ENCODE results near the gene TWF2. TPM values are rescaled to one million over a fixed set of nuclear protein-coding genes. Genes with fewer than 3 reads are reported as not detected.

Gene TWF2
- total RNA-seq, 4 donors from 2014 or later, result 33.2 to 46.2 (median 42.6) TPM

DNA sequence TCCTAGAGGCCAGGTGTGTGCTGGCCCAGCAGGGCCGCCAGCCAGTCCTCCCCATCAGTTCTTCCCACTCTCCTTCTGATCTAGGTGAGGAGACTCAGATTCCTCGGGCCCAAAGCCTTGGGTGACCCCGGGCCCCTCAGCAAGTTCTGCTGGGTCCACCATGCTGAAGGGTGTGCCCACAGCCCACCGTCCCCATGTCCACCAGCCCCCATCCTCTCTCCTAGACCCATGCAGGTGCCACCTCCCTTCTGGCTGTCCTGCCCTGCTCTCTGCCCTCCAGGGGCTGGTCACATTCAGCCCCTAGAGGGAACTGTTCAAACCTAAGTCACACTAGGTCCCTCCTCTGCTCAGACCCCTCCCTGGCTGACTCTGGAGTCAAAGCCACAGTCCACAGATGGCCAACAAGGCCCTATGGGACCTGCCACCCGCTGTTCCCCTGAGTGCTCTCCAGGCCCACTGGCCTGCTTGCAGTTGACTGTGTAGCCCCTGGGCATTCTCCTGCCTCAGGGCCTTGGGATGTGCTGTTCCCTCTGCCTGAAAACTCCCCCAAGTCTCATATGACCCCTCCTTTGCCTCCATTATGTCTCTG is 12.6 kb downstream of the TWF2 start:
- no peaks in the 10 kb centered on the region for H3K4me1 ChIP-seq
- no peaks in the 10 kb centered on the region for H3K9me3 ChIP-seq
- no peak overlapping the region for H3K4me3 ChIP-seq
- TF ChIP-seq POLR2AphosphoS5 (IDR thresholded peaks at IDR 0.05) (no peak), POLR2A (IDR thresholded peaks at IDR 0.05) (no peak), EP300 (IDR thresholded peaks at IDR 0.05) (no peak)
- TF ChIP-seq, protein P1, sequence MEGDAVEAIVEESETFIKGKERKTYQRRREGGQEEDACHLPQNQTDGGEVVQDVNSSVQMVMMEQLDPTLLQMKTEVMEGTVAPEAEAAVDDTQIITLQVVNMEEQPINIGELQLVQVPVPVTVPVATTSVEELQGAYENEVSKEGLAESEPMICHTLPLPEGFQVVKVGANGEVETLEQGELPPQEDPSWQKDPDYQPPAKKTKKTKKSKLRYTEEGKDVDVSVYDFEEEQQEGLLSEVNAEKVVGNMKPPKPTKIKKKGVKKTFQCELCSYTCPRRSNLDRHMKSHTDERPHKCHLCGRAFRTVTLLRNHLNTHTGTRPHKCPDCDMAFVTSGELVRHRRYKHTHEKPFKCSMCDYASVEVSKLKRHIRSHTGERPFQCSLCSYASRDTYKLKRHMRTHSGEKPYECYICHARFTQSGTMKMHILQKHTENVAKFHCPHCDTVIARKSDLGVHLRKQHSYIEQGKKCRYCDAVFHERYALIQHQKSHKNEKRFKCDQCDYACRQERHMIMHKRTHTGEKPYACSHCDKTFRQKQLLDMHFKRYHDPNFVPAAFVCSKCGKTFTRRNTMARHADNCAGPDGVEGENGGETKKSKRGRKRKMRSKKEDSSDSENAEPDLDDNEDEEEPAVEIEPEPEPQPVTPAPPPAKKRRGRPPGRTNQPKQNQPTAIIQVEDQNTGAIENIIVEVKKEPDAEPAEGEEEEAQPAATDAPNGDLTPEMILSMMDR (IDR thresholded peaks at IDR 0.05), result no peak
- 75% methylated on average over 5 of the region's 5 CpGs for WGBS
- no peaks in the 10 kb centered on the region for H3K27me3 ChIP-seq
- no peak for DNase-seq (ENCODE audit: low spot score in 2 of 2)
- peaks cover 36% of the 10 kb centered on the region for H3K36me3 ChIP-seq
- no peak overlapping the region for H3K27ac ChIP-seq

- no peaks in the 10 kb centered on the region for H3K9me3 ChIP-seq
- H3K36me3 ChIP-seq, result peaks cover 30% of the 10 kb centered on the region
- no peaks in the 10 kb centered on the region for H3K27me3 ChIP-seq
- peak in 1 of 2 donors; percentile 49 for DNase-seq (ENCODE audit: low spot score in 2 of 2)
- WGBS, result 49% methylated on average over 4 of the region's 9 CpGs
- H3K4me1 ChIP-seq, result peaks cover 3% of the 10 kb centered on the region
- no peak within 1 kb of the TSS for H3K4me3 ChIP-seq
- no peak within 1 kb of the TSS for H3K27ac ChIP-seq
- TF ChIP-seq, protein P1 (IDR thresholded peaks at IDR 0.05), result no peak
- TF ChIP-seq POLR2A (IDR thresholded peaks at IDR 0.05) (no peak), EP300 (IDR thresholded peaks at IDR 0.05) (no peak), POLR2AphosphoS5 (IDR thresholded peaks at IDR 0.05) (no peak)
Observed at GRCh38 chr3:52225452-52226228, 13.3 kb downstream of the TWF2 start, which contains the start of gene TLR9. Gene TLR9, minus strand, starts transcription at chr3:52225645. Its CDS starts 116 bp downstream, at chr3:52225529.

DNA sequence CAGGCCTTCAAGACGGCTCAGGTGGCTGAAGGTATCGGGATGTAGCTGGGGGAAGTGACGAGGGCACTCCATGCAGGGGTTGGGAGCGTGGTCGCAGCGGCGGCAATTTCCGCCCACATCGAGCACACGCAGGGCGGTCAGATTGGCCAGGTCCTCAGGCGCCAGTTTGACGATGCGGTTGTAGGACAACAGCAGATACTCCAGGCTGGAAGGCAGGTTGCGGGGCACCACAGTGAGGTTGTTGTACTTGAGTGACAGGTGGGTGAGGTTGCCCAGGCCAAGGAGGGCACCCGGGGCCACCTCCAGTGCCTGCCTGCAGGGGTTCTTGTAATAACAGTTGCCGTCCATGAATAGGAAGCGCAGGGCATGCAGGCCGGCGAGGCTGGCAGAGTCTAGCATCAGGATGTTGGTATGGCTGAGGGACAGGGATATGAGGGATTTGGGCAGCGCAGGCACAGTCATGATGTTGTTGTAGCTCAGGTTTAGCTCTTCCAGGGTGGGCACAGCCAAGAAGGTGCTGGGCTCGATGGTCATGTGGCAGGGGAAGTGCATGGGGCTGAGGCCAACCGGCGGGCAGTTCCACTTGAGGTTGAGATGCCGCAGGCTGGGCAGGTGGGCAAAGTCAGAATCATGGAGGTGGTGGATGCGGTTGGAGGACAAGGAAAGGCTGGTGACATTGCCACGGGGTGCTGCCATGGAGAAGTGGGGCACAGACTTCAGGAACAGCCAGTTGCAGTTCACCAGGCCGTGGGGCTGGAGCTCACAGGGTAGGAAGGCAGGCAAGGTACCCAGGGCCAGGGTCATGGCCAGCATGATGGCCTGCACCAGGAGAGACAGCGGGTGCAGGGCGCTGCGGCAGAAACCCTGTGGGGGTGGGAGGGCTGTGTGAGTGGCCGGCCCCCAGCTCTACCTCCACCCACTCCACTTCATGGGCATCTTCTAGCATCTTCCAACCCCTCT is 15.2 kb downstream of the TWF2 start:
- Histone ChIP-seq H3K27ac (no peak overlapping the region), H3K9me3 (no peaks in the 10 kb centered on the region), H3K4me1 (peaks cover 20% of the 10 kb centered on the region), H3K36me3 (peaks cover 10% of the 10 kb centered on the region), H3K27me3 (no peaks in the 10 kb centered on the region), H3K4me3 (no peak overlapping the region)
- peak in 1 of 2 donors; percentile 52 for DNase-seq (ENCODE audit: low spot score in 2 of 2)
- no peak for TF ChIP-seq EP300 (IDR thresholded peaks at IDR 0.05)
- TF ChIP-seq, protein P1 (IDR thresholded peaks at IDR 0.05), result no peak
- no peak for TF ChIP-seq POLR2AphosphoS5 (IDR thresholded peaks at IDR 0.05)
- no peak for TF ChIP-seq POLR2A (IDR thresholded peaks at IDR 0.05)
- 91% methylated on average over 26 of the region's 32 CpGs for WGBS

GRCh38 chr3:52222319-52223221 is 16.4 kb downstream of the TWF2 start:
- Histone ChIP-seq H3K36me3 (no peaks in the 10 kb centered on the region), H3K4me3 (no peak overlapping the region), H3K9me3 (no peaks in the 10 kb centered on the region), H3K4me1 (peaks cover 31% of the 10 kb centered on the region), H3K27ac (no peak overlapping the region), H3K27me3 (no peaks in the 10 kb centered on the region)
- DNase-seq (ENCODE audit: low spot score in 2 of 2), result peak in 1 of 2 donors; percentile 59
- WGBS, result 93% methylated on average over 20 of the region's 41 CpGs
- TF ChIP-seq, protein P1 (IDR thresholded peaks at IDR 0.05), result no peak
- TF ChIP-seq POLR2A (IDR thresholded peaks at IDR 0.05) (no peak), EP300 (IDR thresholded peaks at IDR 0.05) (no peak), POLR2AphosphoS5 (IDR thresholded peaks at IDR 0.05) (no peak)

All from suprapubic skin (tissue), 4 donors.